Heart right ventricle (tissue), 16 donors: Measurements from ENCODE around the gene KLC1. TPM values are rescaled to one million over a fixed set of nuclear protein-coding genes. Genes with fewer than 3 reads are reported as not detected.

ENCODE experiments used
- ATAC-seq, 8 donors: fragments of 200-7000 bp; cut with Tn5 transposase; one replicate each; pipeline ENCODE4 v1.9.1; 2020; ENCODE audit warnings: mild to moderate bottlenecking in 8 of 8, moderate library complexity in 8 of 8, moderate number of reproducible peaks in 1 of 8
- DNase-seq, 2 donors: peaks; one replicate each; pipeline ENCODE4 v3.0.0-alpha.2; 2020
- H3K27ac ChIP-seq, 10 donors: fragments of 200-600 bp; sonication (generic) in 2 of 10; one replicate each; pipeline versions ENCODE4 v1.5.0 to v1.8.0; 2020 to 2022; ENCODE audit warnings: mild to moderate bottlenecking in 3 of 10
- H3K27me3 ChIP-seq, 7 donors: fragments of 200-600 bp; one replicate each; pipeline ENCODE4 v1.8.0; 2021 to 2022; ENCODE audit warnings: mild to moderate bottlenecking in 2 of 7
- H3K36me3 ChIP-seq, 9 donors: fragments of 200-600 bp; sonication (generic) in 1 of 9; one replicate each; pipeline versions ENCODE4 v1.5.0 to v1.8.0; 2020 to 2022; ENCODE audit warnings: mild to moderate bottlenecking in 2 of 9
- H3K4me1 ChIP-seq, 9 donors: fragments of 200-600 bp; sonication (generic) in 1 of 9; one replicate each; pipeline versions ENCODE4 v1.5.0 to v1.8.0; 2020 to 2022; ENCODE audit warnings: mild to moderate bottlenecking in 4 of 9
- H3K4me3 ChIP-seq, 10 donors: fragments of 200-600 bp; sonication (generic) in 2 of 10; one replicate each; pipeline versions ENCODE4 v1.5.0 to v1.8.0; 2020 to 2022; ENCODE audit warnings: mild to moderate bottlenecking in 7 of 10, moderate library complexity in 2 of 10
- H3K9me3 ChIP-seq, 11 donors: fragments of 200-600 bp in 10 of 11; sonication (generic) in 2 of 11; one replicate each; pipeline versions ENCODE4 v1.5.0 to v1.8.0; 2013 to 2022; ENCODE audit warnings: mild to moderate bottlenecking in 2 of 11, control low read depth in 1 of 11, moderate library complexity in 1 of 11
- CTCF ChIP-seq, 9 donors: fragments of 200-600 bp; sonication (generic) in 2 of 9; IDR thresholded peaks; one replicate each; pipeline versions ENCODE4 v1.5.0 to v1.8.0; 2021 to 2022; ENCODE audit warnings: antibody characterized with exemption in 9 of 9, mild to moderate bottlenecking in 5 of 9, moderate library complexity in 1 of 9
- WGBS, 2 donors: extraction: QIAGEN DNeasy Blood & Tissue Kit; methylation state at CpG; one replicate each; pipeline ENCODE4 v1.1.7; 2013; ENCODE audit warnings: inconsistent platforms in 1 of 2; 5-methylcytosine and 5-hydroxymethylcytosine counted together
- intact Hi-C, 10 donors: fragments of 100-400 bp; cut with DNase I; formaldehyde crosslinking; loops; one replicate each; pipeline versions ENCODE4 v1.11.1 to v1.14.2; 2022
- polyA plus RNA-seq, 2 donors: library from polyadenylated mRNA; stranded (reverse); fragments of 200-250 nt; gene quantifications; one replicate each; pipeline ENCODE4 v1.2.3, GENCODE V29; 2013
- total RNA-seq, 10 donors: library from RNA; stranded (reverse); fragmentation: NEBNext Ultra II Directional in 3 of 10; extraction: Animal tissue kit (Norgen Biotek cat#: 25700) in 3 of 10; gene quantifications; one replicate each; pipeline versions ENCODE4 v1.2.1 to v1.2.4, GENCODE V29; 2021 to 2023
- donor health status: Arrhythmogenic right ventricular cardiomyopathy.
- donor health status: ischemic (EF 13 %, LVEDD 7.1; RV severe dilation, severe dysfunction).
- donor health status: healthy with polysubstance abuse.
- donor health status: DM: no; HTN: yes; CAD: no.
- donor health status: DM: no; HTN: no; CAD: no.
- donor health status: ischemic (EF 25% LVEDD 6.9; RV normal size, moderate dysfunction).
- donor health status: ischemic (EF 25% LVEDD 5.7; RV mildly dilated, moderate dysfunction).
- donor health status: healthy.
- donor health status: DM: yes; HTN: yes; CAD: no.
- donor health status: Ischemic cardiomyopathy.
- donor health status: ischemic (EF 35%, LVEDD 5.7; RV mildly dilated, moderate dysfunction).
- donor health status: nonischemic (EF 11% LVEDD 7.7; RV severe dilation, severe dysfunction).
- donor health status: DM: yes; HTN: yes; CAD: no.
- donor health status: PGD.
- donor health status: ischemic (EF 29% LVEDD 5.4; RV normal size, mild dysfunction).
- donor health status: nonischemic (EF 23%, LVEDD 6.1; RV moderate dilation, normal function).

KLC1 gene
- total and polyA plus RNA-seq, 12 donors = 123 to 220 (median 151) TPM

- no peak for TF ChIP-seq CTCF (IDR thresholded peaks at IDR 0.05)
- no peak for DNase-seq
- no peak overlapping the region for H3K27ac ChIP-seq
- no peak overlapping the region for H3K4me3 ChIP-seq
- intact Hi-C loops = no loop called here
- peaks cover 0 to 6% (median 0%) of the 10 kb centered on the region in 9 donors for H3K4me1 ChIP-seq
- ATAC-seq = peak in 2 of 8 donors; percentile 37 to 54
- H3K27me3 ChIP-seq = no peaks in the 10 kb centered on the region
- H3K36me3 ChIP-seq = peaks cover 0 to 100% (median 62%) of the 10 kb centered on the region in 9 donors
- H3K9me3 ChIP-seq = no peaks in the 10 kb centered on the region
- whole genome bisulfite sequencing, 2 donors = 97 to 100% methylated on average over 3 of the region's 3 CpGs
Measured at GRCh38 chr14:103668117-103668516, 39.1 kb downstream of the KLC1 start.

- WGBS, 2 donors = 97 to 98% methylated on average over 2 of the region's 2 CpGs
- TF ChIP-seq CTCF (IDR thresholded peaks at IDR 0.05) = no peak
- H3K4me3 ChIP-seq = no peak overlapping the region
Measured at GRCh38 chr14:103669370-103669769, 40.4 kb downstream of the KLC1 start.

GRCh38 chr14:103671911-103672310 lies 42.9 kb downstream of the KLC1 start:
- H3K27ac ChIP-seq = no peak overlapping the region
- DNase-seq = no peak
- intact Hi-C loops = loop anchor here in 4 of 10 donors (2.0 to 10.0 kb wide), 3 partner anchors 15 to 97 kb away; no protein-coding TSS in a partner anchor
- peaks cover 0 to 8% (median 0%) of the 10 kb centered on the region in 9 donors for H3K4me1 ChIP-seq
- H3K4me3 ChIP-seq = no peak overlapping the region
- H3K27me3 ChIP-seq = no peaks in the 10 kb centered on the region
- H3K9me3 ChIP-seq = no peaks in the 10 kb centered on the region
- no peak for ATAC-seq
- no peak for TF ChIP-seq CTCF (IDR thresholded peaks at IDR 0.05)
- WGBS, 2 donors = 95 to 96% methylated on average over 4 of the region's 4 CpGs
- peaks cover 0 to 100% (median 81%) of the 10 kb centered on the region in 9 donors for H3K36me3 ChIP-seq

More at GRCh38 chr14:103669370-103669769, 40.4 kb downstream of the KLC1 start:
- Histone ChIP-seq H3K4me1 (peaks cover 0 to 6% (median 0%) of the 10 kb centered on the region in 9 donors), H3K36me3 (peaks cover 0 to 100% (median 64%) of the 10 kb centered on the region in 9 donors), H3K9me3 (no peaks in the 10 kb centered on the region), H3K27me3 (no peaks in the 10 kb centered on the region), H3K27ac (no peak overlapping the region)
- no peak for DNase-seq
- no peak for ATAC-seq
- intact Hi-C loops = no loop called here

- WGBS, 2 donors = 94 to 95% methylated on average over 8 of the region's 8 CpGs
- intact Hi-C loops = loop anchor here in 3 of 10 donors (5.0 to 10.0 kb wide), 2 partner anchors 46 to 101 kb away; no protein-coding TSS in a partner anchor
- peaks cover 0 to 31% (median 13%) of the 10 kb centered on the region in 9 donors for H3K4me1 ChIP-seq
Measured at GRCh38 chr14:103675957-103676356, 46.9 kb downstream of the KLC1 start.

More at GRCh38 chr14:103675957-103676356, 46.9 kb downstream of the KLC1 start:
- no peak for TF ChIP-seq CTCF (IDR thresholded peaks at IDR 0.05)
- Histone ChIP-seq H3K4me3 (no peak overlapping the region), H3K27ac (no peak overlapping the region), H3K36me3 (peaks cover 0 to 100% (median 88%) of the 10 kb centered on the region in 9 donors), H3K27me3 (no peaks in the 10 kb centered on the region), H3K9me3 (no peaks in the 10 kb centered on the region)
- ATAC-seq = no peak
- DNase-seq = no peak
